LNCAP (cell line): Measurements from ENCODE around the gene CD207.

Experiments
- TF ChIP-seq, protein P1 (sequence below): fragments of 450-650 bp; IDR thresholded peaks from 2 replicates; pipeline ENCODE4 v1.5.1; 2017; ENCODE audit warnings: mild to moderate bottlenecking

Gene CD207

DNA sequence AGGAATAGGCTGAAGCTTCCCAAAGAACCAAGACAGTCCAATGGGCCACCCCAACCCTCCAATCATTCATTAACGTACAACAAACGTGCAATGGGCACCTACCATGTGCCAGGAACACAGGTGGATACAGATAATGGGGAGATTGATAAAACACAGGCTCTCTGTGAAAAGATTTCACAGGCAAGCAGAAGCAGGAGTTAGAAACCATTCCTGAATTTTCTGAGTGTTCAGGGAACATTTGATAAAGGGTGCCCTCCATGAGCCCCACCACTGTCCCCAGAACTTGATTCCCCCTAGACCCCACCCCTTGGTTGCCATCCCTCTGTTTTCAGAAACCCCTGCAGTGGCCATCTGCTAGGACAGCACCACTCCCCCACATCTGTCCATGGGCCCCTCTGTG, 1.5 kb downstream of the CD207 start:
- TF ChIP-seq, protein P1, sequence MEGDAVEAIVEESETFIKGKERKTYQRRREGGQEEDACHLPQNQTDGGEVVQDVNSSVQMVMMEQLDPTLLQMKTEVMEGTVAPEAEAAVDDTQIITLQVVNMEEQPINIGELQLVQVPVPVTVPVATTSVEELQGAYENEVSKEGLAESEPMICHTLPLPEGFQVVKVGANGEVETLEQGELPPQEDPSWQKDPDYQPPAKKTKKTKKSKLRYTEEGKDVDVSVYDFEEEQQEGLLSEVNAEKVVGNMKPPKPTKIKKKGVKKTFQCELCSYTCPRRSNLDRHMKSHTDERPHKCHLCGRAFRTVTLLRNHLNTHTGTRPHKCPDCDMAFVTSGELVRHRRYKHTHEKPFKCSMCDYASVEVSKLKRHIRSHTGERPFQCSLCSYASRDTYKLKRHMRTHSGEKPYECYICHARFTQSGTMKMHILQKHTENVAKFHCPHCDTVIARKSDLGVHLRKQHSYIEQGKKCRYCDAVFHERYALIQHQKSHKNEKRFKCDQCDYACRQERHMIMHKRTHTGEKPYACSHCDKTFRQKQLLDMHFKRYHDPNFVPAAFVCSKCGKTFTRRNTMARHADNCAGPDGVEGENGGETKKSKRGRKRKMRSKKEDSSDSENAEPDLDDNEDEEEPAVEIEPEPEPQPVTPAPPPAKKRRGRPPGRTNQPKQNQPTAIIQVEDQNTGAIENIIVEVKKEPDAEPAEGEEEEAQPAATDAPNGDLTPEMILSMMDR = no peak

DNA sequence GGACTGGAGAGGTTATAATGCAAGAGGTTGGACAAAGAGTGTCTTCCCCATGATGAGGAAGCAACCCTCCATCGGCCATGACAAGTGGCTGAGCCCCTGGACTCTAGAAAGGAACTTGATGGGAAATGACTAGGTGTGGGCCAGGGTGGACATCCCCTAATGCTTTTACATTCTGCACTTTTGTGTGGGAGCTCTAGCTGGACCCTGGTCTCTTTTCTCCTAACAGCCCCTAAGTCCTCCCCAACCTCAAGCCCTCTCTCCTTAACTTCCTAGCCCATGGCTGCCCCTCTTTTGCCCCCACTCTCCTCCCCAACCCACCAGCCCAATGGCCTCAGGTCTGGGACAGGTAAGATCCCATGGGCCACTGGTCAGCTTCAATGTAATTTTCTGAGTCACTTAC, 2.4 kb downstream of the CD207 start:
- TF ChIP-seq, protein P1 = no peak

DNA sequence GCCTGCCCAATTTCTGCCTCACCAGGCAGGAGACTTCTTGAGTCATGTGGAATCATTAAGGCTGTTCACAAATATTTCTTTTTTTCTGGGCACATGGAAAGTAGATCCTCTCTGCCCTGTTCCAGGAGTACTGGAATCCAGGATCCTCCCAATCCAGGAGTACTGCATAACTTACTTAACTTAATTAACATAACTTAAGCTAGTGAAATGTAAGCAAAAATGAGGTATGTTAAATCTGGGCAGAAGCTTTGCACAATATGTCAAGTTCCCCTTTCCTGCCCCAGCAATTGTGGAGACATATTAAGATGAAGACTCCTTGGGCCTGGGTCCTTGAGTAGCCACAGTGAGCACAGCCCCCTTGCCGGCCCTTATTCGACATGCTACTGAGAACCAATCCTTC, 3.2 kb downstream of the CD207 start:
- TF ChIP-seq, protein P1 = no peak

DNA sequence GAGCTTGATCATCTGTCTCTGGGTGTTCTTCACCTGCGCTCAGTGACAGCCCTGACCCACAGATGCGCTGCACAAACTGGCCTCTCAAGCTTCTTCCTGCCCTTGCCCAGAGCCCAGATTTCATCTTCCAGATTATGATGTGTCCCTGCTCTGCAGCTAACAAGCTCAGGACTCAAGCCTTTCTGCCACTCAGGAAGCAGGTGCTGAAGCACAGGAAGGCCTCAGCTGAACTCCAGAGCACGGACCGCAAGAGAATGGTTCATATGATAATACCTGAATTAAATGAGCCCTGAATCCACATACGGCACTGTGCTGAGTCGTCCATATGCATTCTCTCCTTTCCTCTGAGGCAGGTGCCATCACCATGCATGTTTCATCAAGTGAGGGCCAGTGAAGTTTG, 3.8 kb downstream of the CD207 start:
- TF ChIP-seq, protein P1 = no peak

DNA sequence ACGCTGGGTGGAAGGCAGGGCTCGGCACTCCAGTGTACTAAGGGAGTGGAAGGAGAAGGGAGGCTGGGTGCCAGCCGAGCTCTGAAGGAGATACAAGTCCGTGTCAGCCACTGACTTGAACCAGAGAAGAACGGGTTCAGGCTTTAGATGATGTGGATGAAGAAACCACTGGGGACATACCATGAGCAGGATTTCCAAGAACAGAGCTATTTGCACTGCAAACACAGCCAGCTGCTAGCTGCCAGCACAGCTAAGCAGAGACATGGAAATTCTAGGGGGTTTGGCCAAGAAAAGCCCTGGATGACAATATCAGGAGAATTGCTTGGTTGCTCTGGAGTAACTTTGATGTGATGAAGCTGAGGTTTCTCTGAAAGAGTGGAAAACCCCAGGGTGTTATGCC, 5.2 kb downstream of the CD207 start:
- TF ChIP-seq, protein P1 = no peak

DNA sequence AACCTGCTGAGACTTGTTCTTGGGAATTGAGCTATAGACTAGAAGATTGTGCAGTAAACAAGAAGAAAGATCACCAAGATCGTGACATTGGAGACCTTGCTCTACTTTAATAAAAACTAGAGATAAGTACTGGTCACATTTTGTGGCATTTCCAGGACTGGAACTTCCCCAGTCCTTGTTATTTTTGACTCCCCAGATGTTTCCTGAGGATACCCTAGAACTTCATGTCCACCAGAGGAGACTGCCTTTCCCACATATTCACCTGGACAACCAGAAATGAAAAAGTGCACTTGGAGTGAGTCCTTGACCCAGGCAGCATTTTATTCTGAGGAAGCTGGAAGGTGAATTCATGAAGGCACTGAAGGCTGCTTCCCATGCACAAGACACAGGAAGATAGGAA, 5.7 kb downstream of the CD207 start:
- TF ChIP-seq, protein P1 = no peak

DNA sequence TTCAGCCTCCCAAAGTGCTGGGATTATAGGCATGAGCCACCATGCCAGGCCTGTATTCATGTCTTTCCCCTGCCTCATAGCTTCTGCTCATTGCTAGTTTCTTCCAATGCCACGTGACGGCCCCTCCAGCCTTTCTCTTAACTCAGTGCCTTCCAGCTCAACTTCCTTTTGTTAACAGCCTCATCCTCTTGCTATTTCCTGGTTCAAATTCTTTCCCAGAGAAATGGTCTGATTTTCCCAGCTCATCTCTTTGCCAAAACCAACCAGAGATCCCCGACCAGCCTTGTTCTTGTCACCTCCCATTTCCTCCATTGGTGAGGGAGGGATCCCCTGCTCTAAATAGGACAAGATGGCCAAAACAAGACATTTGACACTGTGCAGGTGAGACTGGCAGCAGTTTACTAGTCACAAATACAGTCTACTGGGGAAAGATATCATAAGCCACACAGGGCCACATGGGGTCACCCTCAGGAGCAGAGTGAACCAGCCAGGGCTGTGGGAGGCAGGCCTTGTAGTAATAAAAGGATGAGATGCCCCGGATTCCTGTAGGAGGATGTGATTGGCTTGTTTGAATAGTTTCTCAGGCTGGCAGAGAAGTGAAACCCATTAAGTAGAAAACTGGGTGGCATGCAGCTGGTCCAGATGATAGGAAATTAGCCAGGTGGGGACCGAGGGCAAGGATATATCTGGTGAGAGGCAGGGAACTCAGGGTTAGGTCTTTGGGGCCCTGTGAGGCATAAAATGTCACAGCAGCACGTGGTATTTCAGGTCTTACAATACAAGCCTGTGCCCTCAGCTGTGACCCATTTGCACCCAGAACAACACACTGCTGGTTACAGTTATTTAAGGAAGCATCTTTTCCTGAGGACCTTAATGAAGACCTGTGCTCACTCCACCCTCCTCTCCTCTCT, 6.4 kb downstream of the CD207 start:
- TF ChIP-seq, protein P1 = no peak
